AG04450 (cell line): ENCODE data around the gene BIVM. TPM values are rescaled to one million over a fixed set of nuclear protein-coding genes. Genes with fewer than 3 reads are reported as not detected.

Experiments used
- CTCF ChIA-PET: fragments of 300-600, 350-600 bp; formaldehyde crosslinking; extraction: SDS; loops from one replicate; lab custom pipeline; 2022; ENCODE audit warnings: antibody characterized with exemption, inconsistent platforms; lab: Charles Lee
- POLR2A ChIA-PET: fragments of 350-600 bp; formaldehyde crosslinking; extraction: SDS; loops from one replicate; lab custom pipeline; 2021; ENCODE audit warnings: antibody characterized with exemption, inconsistent platforms; lab: Yijun Ruan, JAX
- DNase-seq: peaks from one replicate; pipeline ENCODE4 v3.0.0-alpha.2; 2011; ENCODE audit warnings: low read depth, low spot score
- H3K27ac ChIP-seq: one replicate; pipeline ENCODE4 v1.5.1; 2012; ENCODE audit warnings: low read depth, low read length, control low read depth
- H3K27me3 ChIP-seq: one replicate; pipeline ENCODE4 v1.6.0; 2012; ENCODE audit warnings: low read length; ENCODE audit not compliant: control insufficient read depth, insufficient read depth
- H3K4me3 ChIP-seq: 2 replicates; pipeline ENCODE4 v1.5.1; 2011; ENCODE audit warnings: mild to moderate bottlenecking, low read depth, low read length, control low read depth
- H3K9me3 ChIP-seq: 2 replicates; pipeline ENCODE4 v1.5.1; 2012; ENCODE audit warnings: low read length; ENCODE audit not compliant: control insufficient read depth, insufficient read depth
- polyA plus RNA-seq: library from polyadenylated mRNA; depleted of rRNA; stranded (reverse); fragments of >200 nt; gene quantifications from 2 replicates; pipeline ENCODE4 v1.2.3, GENCODE V29; 2011
- TF ChIP-seq, protein P1 (sequence below): IDR thresholded peaks from 2 replicates; pipeline ENCODE4 v1.5.1; 2011; ENCODE audit warnings: low read depth, low read length, control low read depth, inconsistent platforms

The BIVM gene
- polyA plus RNA-seq, 1 experiment = 26.7 TPM

DNA sequence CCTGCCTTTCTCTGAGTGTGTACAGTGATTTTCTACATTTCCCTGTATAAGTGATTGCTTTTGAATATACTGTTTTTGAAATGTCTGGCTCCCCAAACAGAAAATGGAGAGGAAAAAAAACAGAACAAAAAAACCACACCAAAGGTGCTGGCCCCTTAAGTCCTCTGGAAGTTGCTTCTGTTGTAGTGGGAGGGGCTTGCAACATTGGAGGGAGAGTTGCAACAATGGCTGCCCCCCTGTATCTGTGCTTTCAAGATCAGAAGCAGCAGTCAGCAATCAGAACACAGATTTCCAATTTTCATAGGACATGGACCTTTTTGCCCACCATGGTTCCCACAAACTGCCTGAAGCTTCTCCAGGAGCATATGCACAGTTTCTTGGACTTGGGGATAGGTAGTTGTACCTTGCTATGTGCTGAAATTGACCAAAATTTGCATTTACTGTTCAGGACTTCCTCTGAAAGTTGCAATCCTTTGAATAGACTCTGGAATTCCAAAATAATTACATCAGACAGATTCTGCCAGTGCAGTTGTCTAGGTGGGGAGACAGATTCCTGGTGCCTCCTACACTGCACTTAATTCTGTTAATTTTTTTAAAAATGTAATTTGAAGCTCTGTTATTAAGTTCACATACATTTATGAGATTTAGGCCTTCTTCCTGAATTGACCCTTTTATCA, 13.8 kb downstream of the BIVM start:
- DNase-seq = no peak
- H3K4me3 ChIP-seq = 0 out of 2 replicates have a peak overlapping the region, but pooled peaks have one; percentile 8

DNA sequence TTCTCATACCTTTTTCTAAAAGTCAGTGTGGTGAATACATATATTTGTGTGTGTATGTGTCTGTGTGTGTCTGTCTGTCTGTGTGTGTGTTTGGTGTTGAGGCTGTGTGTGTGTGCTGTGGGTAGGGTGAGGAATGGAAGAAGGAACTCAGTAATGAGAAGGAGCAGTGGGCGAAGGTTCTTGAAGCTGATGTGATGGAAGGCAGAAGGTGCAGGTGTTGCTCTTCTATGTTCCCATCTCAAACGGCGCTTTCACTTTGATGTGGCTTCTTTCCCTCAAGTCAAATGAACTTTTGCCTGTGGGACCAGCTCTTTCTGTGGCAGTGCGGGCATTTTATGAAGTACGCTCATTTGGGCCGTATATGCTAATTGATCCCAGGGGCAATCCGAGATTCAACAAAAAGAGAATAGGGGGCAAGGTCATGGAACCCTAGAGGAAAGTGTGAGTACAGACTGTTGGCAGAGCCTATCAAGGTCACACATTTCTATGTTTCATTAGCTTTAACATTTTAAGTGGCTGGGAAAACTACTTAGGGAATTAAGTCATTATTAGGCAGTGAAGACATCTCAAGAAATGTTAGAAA, 15.2 kb downstream of the BIVM start:
- Histone ChIP-seq H3K9me3 (peaks cover 8% of the 10 kb centered on the region), H3K4me3 (no peak overlapping the region), H3K27me3 (no peaks in the 10 kb centered on the region), H3K27ac (no peak overlapping the region)
- no peak for DNase-seq
- ChIA-PET POLR2A (no interaction called here), CTCF (interaction anchor here (0.7 to 1.6 kb wide), 3 partner anchors 13 to 56 kb away, joined by 3 to 10 read pairs (median 3); partner anchors contain the start of genes BIVM and POGLUT2)
- TF ChIP-seq, protein P1, sequence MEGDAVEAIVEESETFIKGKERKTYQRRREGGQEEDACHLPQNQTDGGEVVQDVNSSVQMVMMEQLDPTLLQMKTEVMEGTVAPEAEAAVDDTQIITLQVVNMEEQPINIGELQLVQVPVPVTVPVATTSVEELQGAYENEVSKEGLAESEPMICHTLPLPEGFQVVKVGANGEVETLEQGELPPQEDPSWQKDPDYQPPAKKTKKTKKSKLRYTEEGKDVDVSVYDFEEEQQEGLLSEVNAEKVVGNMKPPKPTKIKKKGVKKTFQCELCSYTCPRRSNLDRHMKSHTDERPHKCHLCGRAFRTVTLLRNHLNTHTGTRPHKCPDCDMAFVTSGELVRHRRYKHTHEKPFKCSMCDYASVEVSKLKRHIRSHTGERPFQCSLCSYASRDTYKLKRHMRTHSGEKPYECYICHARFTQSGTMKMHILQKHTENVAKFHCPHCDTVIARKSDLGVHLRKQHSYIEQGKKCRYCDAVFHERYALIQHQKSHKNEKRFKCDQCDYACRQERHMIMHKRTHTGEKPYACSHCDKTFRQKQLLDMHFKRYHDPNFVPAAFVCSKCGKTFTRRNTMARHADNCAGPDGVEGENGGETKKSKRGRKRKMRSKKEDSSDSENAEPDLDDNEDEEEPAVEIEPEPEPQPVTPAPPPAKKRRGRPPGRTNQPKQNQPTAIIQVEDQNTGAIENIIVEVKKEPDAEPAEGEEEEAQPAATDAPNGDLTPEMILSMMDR = no peak

More for the DNA sequence above, 13.8 kb downstream of the BIVM start:
- CTCF ChIA-PET = interaction anchor here (1.1 to 1.6 kb wide), 2 partner anchors 13 to 58 kb away, joined by 3 to 10 read pairs; partner anchors contain the start of genes BIVM and POGLUT2
- H3K27me3 ChIP-seq = no peaks in the 10 kb centered on the region
- H3K27ac ChIP-seq = peak overlapping the region; percentile 42
- H3K9me3 ChIP-seq = peaks cover 8% of the 10 kb centered on the region
- TF ChIP-seq, protein P1 = no peak
- POLR2A ChIA-PET = no interaction called here

DNA sequence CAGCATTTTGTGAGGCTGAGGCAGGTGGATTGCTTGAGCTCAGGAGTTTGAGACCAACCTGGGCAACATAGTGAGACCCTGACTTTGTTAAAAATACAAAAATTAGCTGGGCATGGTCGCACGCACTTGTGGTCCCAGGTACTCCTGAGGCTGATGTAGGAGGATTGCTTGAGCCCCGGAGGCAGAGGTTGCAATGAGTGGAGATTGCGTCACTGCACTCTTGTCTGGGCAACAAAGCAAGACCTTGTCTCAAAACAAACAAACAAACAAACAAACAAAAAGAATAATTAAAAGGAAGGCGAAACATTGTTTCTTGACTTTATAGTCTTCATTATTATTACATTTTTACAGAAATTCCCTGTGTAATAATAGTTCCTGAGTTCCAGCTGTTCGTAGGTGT, 15.9 kb downstream of the BIVM start:
- Histone ChIP-seq H3K27me3 (no peaks in the 10 kb centered on the region), H3K27ac (no peak overlapping the region), H3K9me3 (peaks cover 5% of the 10 kb centered on the region), H3K4me3 (no peak overlapping the region)
- no peak for DNase-seq
- ChIA-PET CTCF (interaction anchor here (1.2 kb wide), 1 partner anchor 14 kb away, joined by 3 read pairs; no protein-coding TSS in a partner anchor), POLR2A (no interaction called here)
- TF ChIP-seq, protein P1 = no peak

DNA sequence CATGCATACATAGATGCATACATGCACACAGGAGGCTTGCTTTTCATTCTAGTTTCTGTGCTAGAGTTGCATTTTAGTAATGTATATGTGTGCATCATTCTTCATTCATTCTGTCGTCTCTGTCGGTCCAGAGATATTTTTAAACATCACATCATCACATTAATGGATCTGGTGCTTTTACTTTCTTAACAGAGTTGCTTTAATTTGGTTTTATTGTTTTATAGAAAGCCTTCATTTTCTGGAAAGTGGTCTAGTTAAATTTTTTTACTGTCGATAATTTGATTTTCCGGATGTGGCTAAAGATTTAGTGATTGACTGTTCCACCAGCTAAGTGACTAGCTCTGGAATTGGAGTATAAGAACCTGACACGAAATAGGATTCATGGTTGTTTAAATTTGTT, 16.9 kb downstream of the BIVM start:
- DNase-seq = no peak
- H3K4me3 ChIP-seq = no peak overlapping the region
- CTCF ChIA-PET = interaction anchor here (0.9 kb wide), 1 partner anchor 15 kb away, joined by 3 read pairs; no protein-coding TSS in a partner anchor
- POLR2A ChIA-PET = no interaction called here
- TF ChIP-seq, protein P1 = no peak
- H3K9me3 ChIP-seq = peaks cover under 1% of the 10 kb centered on the region
- no peak overlapping the region for H3K27ac ChIP-seq
- H3K27me3 ChIP-seq = no peaks in the 10 kb centered on the region

DNA sequence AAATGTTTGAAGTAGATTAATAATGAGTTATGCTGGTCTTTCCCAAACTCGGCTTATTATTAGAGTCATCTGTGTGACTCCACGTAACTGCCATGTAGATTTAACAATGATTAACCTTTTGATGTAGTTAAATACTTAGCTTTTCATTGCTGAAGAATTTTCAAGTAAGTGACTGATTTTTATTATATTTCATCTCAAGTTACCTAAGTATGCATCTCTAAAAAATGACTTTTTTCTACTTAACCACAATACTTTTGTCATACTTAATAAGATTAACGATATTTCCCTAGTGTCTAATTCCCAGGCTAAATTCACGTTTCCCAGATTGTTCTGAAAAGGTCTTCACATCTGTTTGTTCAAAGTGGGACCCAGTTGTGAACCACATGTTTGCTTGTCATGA, 17.8 kb downstream of the BIVM start:
- TF ChIP-seq, protein P1 = no peak
- no peak for DNase-seq
- ChIA-PET POLR2A (no interaction called here), CTCF (interaction anchor here (1.0 kb wide), 1 partner anchor 17 kb away, joined by 3 read pairs; no protein-coding TSS in a partner anchor)
- Histone ChIP-seq H3K9me3 (no peaks in the 10 kb centered on the region), H3K4me3 (no peak overlapping the region), H3K27me3 (no peaks in the 10 kb centered on the region), H3K27ac (no peak overlapping the region)
